Left forelimb (tissue), 1 donor: ENCODE measurements around the gene SPRYD3.
"Not testable (repeated sequence)": the region's sequence is repeated elsewhere in the genome, so short reads cannot be mapped to it uniquely, and the experiment has no call there.

ENCODE experiments used
- DNase-seq: peaks from one replicate; pipeline ENCODE4 v3.0.0-alpha.2; 2018; ENCODE audit warnings: low spot score

SPRYD3 gene

DNA sequence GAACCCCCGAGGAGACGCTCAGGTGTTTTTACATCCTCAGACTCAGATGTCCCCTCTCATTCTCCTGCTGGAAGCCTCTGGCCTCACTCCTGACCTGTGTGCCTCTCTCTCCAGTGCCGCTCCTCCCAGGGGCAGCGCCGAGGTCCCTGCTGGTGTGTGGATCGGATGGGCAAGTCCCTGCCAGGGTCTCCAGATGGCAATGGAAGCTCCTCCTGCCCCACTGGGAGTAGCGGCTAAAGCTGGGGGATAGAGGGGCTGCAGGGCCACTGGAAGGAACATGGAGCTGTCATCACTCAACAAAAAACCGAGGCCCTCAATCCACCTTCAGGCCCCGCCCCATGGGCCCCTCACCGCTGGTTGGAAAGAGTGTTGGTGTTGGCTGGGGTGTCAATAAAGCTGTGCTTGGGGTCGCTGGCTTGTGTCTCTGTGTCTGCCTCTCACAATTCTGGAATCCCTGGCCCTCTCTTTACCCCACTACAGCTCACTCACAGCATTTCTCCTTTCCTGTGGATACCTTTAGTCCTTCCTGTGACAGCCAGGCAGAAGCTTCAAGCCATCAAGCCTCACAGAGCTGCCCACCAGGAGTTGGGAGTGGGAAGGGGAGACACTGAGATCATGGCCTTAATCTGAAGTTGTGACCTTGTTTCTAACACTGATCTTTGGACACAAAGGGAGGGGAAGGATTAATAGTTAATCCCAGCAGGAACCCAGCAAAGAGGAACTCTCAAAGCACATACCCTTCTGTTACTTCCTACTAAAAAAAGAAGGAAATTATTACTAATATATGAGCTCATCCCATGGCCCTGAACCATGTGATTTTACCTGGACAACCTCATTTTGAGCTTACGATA lies 23.0 kb upstream of the SPRYD3 start:
- no peak for DNase-seq

- no peak for DNase-seq
These were observed 22.1 kb upstream of the SPRYD3 start for GRCh38 chr12:53101266-53101665.

GRCh38 chr12:53100466-53101151 lies 21.4 kb upstream of the SPRYD3 start:
- DNase-seq, result no peak

DNA sequence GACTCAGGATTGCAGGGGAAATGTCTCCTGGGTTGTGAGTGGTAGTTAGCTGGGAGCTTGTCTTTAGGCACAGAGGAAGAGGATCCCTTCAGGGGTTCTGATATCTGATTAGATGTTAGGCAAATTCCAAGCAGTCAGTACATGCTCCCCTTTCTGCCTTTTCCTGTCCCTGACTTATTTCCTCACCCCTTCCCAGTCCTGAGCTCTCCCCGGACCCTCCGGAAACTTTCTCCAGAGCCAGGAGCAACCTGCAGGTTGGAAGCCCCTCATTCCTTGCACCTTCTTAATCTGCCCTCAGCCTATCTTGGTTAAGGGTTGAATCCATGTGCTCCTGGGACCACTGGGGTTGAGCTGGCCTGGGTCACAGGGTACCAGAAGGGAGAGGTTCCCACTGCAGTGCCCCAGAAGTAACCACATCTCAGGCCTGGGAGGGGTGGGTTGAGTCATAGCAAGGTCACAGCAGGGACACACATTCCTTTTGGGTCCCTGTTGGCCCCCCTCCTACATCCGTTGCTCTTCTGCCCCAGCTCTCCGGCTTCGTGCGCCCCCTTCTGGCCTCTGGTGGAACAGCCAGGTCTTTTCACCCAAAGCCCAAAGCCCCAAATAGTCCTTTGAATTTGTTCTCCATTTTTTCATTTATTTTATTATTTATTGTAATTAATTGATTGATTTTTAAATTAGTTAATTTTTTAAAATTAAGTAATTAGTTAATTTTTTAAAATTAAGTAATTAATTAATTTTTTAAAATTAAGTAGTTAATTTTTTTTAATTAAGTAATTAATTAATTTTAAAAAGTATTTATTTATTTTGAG lies 20.1 kb upstream of the SPRYD3 start:
- peak; percentile 92 for DNase-seq

DNA sequence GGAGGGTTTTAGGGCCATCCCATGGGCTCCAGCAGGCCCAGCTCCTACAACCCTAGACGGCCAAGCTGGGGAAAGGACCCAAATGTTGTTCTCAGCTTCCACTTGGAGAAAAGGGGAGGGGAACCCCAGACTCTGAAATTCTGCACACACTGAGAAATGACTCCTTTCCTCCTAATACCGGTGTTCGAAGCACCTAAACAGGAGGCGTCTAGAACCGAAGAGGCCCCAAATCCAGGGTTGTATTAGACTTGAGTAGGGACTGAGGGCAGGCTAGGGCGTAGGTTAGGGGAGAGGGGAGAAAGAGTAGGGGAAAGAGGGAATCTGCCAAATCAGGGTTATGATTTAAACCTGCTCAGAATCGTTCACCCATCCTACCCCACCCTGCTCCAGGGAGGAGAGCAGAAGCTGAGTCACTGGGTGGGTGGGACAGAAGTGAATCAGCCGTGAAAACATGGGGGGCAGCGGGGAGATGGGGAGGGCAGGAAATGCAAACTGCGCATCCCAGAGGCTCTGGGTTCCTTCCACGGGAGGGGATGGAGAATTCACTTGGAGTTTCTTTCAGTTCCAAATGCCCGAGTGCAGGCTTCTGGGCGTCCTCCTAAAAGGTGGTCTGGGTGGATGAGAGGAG lies 19.3 kb upstream of the SPRYD3 start:
- no peak for DNase-seq

DNA sequence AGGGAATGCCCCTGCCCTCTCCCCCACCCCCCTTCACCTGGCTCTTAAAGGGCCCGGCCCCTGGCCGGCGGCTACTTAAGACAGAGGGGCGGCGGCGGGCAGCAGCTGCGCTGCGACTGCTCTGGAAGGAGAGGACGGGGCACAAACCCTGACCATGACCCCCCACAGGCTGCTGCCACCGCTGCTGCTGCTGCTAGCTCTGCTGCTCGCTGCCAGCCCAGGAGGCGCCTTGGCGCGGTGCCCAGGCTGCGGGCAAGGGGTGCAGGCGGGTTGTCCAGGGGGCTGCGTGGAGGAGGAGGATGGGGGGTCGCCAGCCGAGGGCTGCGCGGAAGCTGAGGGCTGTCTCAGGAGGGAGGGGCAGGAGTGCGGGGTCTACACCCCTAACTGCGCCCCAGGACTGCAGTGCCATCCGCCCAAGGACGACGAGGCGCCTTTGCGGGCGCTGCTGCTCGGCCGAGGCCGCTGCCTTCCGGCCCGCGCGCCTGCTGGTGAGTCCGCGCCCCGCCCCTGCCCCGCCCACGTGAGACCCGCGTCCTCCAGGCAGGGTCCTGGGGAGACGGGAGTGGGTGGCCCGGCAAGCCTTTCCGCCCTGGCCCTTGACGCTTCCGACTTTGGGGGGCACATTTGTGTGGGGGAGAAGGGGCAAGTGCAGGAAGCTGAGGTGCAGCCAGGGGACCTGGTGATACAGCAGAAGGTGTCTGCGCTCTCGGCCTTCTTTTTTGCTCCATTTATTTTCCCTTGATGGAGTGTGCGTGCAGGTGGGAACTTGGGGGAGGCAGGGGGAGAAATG lies 18.6 kb upstream of the SPRYD3 start, which contains the start of gene IGFBP6:
Gene IGFBP6, plus strand, starts transcription at position 104 of the 790 bp plus-strand sequence. Its CDS starts 51 bp downstream, at position 155.
- peak; percentile 78 for DNase-seq

GRCh38 chr12:53097207-53097563 lies 18.0 kb upstream of the SPRYD3 start:
- peak; percentile 81 for DNase-seq

DNA sequence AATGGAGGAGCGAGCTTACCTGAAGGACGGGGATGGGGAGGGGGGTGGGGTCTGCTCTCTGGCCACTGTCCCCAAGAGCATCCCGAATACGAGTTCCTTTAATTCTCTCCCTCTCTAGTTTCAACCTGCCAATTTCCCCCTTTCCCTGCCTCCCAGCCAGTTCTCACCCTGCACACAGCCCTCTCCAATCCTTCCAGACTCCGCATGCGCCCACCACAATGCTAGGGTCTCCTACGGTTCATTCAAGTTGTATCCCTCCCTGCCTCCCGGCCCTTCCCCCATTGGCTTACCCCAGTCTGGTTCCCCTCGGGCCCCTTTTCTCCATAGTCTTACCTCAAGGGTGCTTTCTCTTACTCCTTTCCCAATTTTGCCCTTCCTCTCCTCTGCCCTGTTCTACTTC lies 17.6 kb upstream of the SPRYD3 start:
- no peak for DNase-seq

DNA sequence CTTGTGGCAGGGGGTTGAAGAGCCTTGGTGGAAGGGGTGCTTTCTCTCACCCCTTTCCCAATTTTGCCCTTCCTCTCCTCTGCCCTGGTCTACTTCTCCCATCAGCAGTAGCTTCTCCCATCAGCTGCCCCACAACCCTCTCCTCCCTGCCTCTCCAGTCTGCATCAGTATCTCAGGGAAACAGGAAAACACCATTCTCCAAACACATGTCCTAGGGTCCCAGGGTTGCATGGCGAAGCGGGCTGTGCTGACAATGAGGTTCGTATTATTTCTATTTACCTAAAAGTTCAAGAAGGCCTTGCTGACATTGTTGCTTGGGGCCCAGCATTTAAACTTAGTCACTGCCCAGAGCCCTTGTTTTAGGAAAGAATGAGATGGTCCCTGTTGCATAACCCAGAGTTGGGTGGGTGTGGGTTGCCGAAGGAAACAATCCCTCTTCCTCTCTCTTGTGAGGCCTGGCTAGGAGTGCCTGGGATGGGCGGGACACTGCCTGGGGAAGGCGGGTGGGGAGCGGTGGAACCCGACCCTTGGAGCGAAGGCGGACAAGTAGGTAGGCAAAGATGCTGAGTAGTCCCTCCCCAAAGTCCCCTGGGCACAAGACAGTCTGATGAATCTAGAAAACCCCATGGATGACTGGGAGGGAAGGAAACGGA lies 17.0 kb upstream of the SPRYD3 start:
- no peak for DNase-seq

DNA sequence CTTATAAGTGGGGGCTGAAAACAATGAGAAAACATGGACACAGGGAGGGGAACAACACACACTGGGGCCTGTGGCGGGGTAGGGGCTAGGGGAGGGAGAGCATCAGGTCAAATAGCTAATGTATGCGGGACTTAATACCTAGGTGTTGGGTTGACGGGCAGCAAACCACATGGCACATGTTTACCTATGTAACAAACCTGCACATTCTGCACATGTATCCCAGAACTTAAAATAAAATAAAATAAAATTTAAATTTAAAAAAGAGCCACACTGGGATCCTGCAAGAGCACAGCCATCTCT lies 16.4 kb upstream of the SPRYD3 start:
- DNase-seq, result not testable (repeated sequence)

DNA sequence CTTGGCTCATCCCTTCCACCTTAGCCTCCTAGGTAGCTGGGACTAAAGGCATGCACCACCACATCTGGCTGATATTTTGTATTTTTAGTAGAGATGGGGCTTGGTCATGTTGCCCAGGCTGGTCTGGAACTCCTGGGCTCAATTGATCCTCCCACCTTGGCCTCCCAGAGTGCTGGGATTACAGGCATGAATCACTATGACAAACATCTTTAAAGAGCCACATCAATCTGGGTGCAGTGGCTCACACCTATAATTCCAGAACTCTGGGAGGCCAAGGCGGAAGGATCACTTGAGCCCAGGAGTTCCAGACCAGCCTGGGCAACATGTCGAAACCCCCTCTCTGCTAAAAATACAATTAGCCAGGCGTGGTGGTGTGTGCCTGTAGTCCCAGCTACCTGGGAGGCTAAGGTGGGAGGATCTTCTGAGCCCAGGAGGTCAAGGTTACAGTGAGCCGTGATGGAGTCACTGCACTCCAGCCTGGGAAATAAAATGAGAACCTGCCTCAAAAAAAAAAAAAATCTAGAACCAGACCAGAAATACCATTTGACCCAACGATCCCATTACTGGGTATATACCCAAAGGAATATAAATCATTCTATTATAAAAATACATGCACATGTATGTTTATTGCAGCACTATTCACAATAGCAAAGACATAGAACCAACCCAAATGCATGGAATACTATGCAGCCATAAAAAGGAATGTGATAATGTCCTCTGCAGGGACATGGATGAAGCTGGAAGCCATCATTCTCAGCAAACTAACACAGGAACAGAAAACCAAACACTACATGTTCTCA lies 15.8 kb upstream of the SPRYD3 start:
- DNase-seq, result not testable (repeated sequence)

GRCh38 chr12:53094394-53094787 lies 15.2 kb upstream of the SPRYD3 start:
- DNase-seq, result no peak

GRCh38 chr12:53093777-53094393 lies 14.7 kb upstream of the SPRYD3 start:
- DNase-seq, result no peak

DNA sequence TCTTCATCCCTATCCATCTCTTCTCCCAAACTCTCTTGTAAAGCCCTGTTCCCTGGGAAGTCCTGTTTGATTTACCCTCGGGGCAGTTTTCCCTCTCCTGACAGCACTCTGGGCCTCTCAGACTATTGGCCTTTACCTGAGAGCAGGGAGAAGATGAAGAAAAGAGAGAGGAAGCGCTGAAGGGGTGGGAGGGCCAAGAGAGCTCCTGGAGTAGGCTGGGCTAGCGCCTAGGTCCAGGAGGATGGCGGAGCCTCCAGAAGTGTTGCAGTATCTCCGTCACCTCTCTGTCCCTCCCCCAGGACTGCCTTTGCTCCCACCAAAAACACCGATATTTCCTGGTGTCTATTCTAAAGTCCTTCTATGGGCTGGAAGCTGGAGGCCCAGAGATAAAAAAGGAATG lies 12.6 kb upstream of the SPRYD3 start:
- no peak for DNase-seq

GRCh38 chr12:53090554-53090953 lies 11.4 kb upstream of the SPRYD3 start:
- no peak for DNase-seq

GRCh38 chr12:53090105-53090504 lies 10.9 kb upstream of the SPRYD3 start:
- no peak for DNase-seq

DNA sequence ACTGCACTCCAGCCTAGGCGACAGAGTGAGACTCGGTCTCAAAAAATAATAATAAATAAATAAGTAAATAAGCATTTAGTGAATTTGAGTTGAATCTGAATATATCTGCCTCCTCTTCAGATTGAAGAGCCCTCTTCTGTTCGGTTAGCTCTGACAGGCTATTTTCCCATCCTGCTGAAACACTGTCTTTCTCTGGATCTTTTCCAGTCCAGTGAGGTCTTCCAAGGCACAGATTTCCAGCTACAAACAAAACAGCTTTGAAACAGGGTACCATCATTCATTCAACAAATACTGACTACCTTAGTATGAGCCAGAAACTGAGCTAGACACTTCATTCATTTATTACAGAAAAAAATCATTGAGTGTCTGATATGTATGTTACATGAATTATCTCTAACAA lies 7.2 kb upstream of the SPRYD3 start:
- DNase-seq, result no peak

DNA sequence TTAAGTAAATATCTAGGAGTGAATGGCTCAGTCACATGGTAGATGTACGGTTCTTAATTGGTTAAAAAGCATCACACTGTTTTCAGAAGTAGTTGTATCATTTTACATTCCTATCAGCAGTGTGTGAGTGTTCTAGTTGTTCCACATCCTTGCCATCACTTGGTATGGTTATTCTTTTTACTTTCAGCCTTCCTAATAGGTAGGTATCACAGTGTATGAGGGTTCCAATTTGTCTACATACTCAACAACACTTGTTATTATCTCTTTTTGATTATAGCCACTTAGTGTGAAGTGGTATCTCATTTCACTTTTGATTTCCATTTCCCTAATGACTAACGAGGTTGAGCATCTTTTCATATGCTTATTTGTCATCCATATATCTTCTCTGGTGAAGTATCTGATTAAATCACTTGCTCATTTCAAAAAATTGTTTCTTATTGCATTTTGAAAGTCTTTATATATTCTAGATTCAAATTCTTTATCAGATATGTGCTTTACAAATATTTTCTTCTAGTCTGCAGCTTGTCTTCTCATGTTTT lies 3.5 kb upstream of the SPRYD3 start:
- DNase-seq, result no peak
